HG03064 (cell line): Measurements from ENCODE around the gene BNIPL.

Experiments used
- ATAC-seq: cut with Tn5 transposase; IDR thresholded peaks from one replicate; pipeline ENCODE4 v1.9.1; 2021; ENCODE audit warnings: low read depth; ENCODE audit not compliant: unreplicated experiment

The BNIPL gene, protein sequence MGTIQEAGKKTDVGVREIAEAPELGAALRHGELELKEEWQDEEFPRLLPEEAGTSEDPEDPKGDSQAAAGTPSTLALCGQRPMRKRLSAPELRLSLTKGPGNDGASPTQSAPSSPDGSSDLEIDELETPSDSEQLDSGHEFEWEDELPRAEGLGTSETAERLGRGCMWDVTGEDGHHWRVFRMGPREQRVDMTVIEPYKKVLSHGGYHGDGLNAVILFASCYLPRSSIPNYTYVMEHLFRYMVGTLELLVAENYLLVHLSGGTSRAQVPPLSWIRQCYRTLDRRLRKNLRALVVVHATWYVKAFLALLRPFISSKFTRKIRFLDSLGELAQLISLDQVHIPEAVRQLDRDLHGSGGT

DNA sequence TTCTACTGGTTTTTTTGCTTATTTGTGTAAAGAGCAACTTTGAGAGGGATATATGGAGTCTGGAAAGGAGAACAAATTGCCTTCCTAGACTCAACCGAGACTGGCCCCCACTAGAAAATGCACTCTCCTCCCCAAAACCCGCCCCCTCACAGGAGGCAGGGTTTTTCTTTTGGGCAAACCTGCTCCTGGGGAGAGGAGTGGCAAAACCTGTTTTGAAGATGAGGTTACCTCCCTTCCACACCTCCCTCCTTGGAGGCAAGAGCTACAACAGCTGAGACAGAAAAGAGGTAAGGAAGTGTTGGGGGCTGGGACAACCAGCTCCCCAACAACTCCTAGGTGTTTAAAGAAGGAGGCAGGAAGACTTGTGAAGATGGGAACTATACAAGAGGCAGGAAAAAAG, at the start of gene BNIPL:
TSS of gene BNIPL (plus strand) at position 231 of the 400 bp plus-strand sequence. CDS start at position 371, 140 bp downstream.
- ATAC-seq = no peak

DNA sequence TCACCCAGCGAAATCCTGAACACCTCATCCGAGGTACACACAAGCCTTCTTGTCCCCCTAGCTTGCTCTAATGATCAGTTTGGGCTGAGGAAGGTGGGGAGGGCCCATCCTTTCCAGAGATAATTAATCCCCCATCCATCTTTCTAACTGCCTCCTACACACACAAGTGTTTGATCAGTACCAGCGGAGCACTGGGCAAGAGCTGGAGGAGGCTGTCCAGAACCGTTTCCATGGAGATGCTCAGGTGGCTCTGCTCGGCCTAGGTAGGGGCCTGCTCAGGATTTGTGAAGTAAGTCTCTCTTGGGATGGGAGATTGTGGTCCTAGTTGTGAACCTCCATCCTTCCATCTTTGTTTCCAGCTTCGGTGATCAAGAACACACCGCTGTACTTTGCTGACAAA, 48.5 kb upstream of the BNIPL start:
- no peak for ATAC-seq

DNA sequence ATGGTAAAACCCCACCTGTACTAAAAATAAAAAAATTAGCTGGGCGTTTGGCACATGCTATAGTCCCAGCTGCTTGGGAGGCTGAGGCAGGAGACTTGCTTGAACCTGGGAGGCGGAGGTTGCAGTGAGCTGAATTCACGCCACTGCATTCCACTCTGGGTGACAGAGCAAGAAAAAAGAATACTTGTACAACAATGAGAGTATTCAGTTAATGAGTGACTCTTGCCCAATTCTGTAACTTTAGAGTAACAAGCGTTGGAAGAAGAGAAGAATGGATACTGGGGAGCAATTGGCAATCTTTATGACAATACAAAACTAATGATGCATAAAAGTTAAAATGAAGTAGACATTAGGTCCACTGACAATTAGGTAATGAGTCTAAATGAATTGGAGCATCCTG, 43.8 kb upstream of the BNIPL start:
- ATAC-seq = no peak

DNA sequence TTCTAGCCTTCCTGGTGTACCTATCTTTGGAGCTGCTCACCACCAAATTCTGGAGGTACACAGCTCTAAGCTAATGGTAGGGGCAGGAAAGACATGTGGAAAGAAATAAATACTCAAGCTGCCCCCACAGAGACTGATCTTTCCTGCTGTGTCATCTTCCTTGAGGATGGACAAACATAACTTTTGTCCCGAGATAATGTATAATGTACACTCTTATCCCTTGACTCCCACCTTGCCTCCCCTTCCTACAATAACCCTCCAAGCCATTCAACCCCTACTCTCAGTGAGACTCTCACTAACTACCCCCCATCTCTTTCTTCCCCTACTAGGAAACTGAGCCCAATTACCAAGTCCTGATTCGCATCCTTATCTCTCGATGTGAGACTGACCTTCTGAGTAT, 42.1 kb upstream of the BNIPL start:
- ATAC-seq = no peak

DNA sequence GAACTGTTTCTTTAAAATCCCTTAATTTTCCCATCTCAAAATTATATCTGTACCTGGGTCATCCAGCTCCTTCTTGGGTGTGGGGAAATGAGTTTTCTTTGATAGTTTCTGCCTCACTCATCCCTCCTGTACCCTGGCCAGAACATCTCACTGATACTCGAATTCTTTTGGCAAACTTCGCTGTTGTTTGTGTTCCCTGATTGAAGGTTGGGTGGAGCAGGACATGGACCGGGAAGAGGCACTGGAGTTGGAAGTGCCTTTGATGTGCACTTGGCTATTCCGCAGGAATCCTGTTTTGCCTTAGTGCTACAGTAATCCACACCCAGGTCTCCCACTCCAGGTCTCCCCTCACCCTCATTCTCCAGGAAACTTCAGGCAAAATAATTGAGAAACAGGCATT, 40.9 kb upstream of the BNIPL start:
- no peak for ATAC-seq

DNA sequence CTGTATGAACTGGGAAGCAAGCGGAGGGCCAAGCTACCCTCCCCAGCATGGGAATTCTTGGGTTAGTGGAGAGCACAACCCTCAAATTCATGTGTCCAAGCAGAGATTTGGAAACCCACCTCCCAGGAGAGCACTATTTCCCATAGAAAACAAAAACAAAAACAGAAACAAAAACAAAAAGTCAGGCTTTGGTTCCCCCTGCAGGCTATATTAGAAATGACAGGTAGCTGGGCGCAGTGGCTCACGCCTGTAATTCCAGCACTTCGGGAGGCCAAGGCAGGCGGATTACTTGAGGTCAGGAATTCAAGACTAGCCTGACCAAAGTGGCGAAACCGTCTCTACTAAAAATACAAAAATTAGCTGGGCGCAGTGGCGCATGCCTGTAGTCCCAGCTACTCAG, 40.5 kb upstream of the BNIPL start:
- ATAC-seq = no peak

DNA sequence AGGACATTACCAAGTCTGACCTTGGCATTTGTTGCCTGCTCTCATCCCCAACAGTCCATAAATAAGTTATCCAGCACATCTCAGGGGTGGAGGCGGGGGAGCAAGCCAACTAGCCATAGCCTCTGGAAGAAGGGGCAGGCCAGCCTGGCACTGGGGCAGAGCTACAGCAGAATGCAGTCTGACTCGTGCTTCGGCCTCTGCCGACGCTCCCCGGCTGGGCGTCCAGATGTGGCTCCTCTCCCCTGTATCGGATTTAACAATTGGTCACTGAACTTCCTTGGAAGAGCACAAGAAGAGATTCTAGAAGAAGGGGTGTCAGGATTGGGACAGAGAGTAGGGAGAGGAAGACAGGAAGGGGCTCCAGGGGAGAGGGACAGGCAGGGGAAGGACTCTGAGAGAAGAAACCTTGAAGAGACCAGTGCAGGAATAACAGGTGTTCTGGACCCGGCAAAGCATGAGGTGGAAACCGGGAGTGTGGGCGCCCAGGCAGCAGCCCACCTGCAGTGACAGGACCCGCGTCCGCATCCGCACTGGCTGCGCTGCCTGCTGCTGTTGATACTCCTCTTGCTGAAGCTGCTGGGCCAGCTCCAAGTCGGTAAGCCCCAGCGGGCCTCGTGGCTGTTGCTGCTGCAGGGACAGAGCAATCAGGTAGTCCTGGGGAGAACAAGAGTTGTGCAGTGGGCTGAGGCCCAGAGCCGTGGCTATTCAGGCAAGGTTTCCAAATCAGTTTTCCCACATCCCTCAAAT, 39.1 kb upstream of the BNIPL start:
- no peak for ATAC-seq

DNA sequence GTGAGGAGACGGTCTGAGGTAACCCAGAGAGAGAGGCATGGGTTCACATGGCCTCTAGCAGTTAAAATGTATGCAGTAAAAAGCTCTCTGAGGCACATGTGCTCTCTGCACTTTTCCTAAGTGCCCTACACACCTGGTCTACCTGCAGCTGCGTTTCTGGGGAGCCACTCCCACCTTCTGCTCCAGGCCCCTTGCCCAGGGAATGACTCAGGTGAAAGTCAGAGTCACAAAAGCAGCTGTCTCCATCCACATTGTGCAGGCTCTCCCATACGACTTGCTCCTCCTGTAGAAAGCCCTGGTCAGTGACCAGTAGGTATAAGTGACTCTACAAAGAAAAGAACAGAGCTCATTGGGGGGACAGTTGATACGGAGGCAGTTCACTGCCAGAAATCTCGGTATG, 38.4 kb upstream of the BNIPL start:
- ATAC-seq = no peak

DNA sequence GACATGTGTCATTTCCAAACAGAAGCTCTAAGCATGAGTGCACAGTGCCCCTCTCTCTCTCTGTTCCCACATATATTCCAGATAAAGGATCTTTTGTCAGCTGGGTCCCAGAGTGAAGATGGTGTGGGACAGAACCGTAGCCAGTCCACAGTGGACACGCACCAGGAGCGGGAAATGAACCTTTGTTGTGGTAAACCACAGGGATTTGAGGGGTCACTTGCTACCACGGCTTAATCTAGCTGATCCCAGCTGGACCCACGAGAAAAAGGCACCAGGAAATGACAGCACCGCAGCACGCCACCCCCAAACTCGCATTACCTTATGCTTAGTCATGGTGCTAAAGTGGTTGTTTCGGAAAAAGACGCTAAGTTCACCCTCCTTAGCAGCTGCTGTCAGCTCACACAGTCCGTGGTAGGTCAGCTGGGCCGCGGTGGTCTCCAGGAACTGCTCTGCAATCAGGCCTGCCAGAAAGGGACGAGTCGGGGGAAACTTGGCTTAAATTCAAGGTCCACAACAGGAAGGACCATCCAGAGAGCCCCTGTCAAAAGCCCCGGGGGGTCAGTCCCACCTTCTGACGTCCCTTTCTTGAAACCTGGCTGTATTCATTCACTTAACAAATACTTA, 37.2 kb upstream of the BNIPL start:
- ATAC-seq = no peak

DNA sequence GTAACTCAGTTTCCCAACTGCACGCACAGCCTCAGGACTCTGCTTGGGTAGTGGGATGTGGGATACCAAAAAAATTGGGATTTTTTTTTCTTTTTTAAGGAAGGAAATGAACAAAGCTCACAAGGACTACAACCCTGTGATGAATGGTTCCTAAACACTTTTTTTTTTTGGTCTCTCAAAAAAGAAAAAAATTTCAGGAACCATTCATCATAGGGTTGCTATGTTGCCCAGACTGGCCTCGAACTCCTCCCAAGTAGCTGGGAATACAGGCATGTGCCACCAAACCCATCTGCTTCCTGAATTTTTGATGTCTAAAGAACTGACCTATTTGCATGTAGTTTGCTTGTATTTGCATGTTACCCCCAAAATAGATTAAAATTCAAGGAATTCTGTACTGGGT, 36.5 kb upstream of the BNIPL start:
- ATAC-seq = no peak

DNA sequence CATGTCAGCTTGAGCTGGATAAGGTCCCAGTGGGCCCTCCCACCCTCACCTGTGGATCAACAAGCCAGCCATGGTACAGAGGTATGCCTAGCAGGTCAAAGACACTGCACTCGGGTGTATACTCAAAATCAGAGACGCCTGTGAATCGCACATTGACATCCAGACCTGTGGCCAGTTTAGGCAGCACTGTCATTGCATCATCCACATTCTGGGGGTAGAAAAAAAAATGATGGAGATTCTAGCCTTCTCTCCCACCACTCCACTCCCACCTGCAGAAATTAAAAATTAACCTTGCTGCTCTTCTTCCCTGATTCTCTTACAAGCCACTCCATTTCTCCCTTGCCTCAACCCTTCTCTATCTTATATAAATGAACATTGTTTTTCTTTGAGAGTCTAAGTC, 36.0 kb upstream of the BNIPL start:
- no peak for ATAC-seq

DNA sequence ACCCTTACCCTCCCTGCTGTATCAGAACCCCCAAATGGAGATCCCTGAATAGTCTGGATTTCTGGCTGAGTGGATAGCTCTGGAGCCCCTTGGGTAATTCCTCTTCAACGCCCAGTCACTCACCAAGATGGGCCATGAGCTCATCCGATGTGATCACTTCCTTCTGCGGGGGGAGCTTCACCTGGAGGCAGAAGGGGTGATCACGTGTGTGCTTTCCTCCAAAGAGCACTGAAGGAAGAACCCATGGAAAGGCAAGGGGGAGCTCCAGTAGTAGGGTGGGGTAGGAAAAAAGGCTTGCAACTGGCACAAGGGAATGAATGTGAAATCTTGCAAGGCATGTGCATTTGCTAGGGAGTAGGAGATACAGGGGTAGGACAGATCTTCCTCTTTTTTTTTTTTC, 34.8 kb upstream of the BNIPL start:
- no peak for ATAC-seq

DNA sequence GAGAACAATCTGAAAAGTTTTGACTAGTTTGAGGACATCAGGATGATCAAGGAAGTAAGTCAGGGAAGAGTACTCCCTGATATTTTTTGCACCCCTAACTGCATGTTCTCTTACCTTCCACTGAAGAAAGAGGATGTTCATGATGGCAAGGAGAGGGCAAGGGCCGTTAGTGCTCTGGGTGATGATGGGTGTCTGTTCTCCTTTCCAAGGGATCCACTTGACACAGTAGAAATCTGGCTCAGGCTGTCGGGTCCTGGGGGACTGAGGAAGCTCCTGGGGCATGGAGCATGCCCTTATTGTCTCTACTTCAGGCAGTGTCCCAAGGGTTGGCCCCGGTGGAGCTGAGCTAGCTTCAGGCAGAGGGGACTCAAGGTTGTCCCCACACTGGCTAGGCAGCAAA, 34.3 kb upstream of the BNIPL start:
- ATAC-seq = no peak

DNA sequence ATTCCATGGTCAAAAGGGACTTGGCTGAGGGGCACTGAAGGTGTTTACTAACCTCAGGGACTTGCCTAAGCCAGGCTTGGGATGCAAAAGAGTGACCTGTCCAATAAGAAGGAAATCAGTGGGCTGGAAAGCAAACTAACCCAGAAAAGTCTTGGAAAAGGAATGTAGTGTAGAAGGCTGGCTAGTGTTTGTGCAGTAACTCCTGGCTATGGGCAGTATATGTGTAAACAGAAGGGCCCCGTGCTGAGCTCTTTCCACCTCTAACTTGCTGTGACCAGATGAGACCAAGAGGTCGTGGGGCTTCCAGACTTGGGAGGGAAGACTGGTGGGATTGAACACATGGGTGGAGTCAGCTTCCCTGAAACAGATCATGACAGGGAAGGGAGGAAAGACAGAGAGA, 33.8 kb upstream of the BNIPL start:
- ATAC-seq = no peak

DNA sequence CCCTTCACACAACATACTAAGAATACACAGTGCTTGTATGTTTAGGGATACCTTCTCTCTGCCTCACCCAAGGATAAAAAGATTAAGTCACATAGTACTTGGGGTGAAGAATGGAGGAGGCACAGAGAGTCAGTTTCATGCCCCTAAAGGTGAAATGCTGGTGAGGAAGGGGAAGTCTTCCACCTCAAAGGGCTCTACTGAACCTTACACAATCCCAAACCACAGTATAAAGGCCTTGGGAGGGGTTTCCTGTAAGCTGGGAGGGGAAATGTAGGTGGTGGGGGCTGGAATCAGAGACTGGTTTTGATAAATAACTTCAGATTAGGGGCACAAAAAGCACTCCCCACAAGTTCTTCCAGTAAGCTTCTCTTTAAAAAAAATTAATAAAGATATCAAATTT, 33.2 kb upstream of the BNIPL start:
- ATAC-seq = no peak

DNA sequence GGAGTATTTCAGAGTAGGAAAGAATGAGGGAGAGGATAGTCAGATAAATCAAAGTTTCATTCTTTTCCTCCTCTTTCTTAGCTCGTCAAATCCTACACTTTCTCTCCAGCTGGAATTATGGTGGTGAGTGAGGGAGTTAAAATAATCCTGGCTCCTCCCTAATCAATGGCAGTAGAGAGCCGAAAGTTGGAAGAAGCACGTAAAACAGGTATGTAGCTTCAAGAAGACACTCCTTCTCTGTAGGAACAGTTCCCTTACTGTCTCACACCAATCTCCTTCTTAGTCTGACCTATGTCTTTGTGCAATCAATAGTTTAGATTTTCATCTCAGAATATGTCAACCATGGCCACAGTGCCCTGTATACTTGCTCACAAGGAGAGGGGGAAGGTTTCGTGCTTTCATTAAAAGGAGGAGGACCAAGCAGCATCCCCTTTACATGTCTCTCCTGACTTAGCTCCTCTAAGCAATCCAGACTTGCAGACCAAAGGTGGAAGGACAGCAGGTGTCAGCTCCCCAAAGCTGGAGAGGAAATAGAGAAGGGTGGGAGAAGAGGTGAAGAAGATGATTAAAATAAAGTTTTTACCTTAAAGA, 30.6 kb upstream of the BNIPL start:
- ATAC-seq = no peak

DNA sequence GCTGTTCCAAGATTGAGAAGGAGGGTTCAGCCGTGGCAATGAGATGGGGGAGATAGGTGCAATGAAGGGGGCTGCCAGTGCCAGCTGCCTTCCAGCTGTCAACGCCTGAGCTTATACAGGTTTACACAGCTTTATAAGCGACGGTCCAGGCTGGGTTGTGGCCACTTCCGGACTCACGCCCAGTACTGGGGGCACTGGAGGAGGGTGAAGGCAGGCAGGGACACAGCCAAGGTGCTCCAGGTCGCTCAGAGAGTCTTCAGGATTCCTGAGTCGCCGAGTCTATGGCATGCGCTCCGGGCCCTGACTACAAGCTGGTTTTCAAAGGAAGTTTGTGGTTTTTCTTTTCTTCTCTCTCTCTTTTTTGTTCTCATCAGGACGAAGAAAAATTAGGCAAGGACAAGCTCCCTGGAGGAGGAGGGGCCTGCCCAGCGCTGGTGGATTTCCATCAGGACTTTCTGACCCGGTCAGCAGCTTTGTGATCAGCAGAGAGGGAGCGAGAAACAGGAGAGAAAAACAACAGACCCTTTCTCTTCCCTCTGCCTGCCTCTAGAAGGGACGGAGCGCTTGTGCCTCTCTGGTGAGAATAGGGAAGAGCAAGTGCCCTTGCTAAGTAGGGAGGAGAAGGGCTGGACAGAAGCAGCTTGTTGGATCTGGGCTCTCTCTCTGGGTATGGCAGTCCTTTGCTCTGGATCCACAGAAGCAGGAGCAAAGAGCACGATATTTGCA, 29.9 kb upstream of the BNIPL start, which contains the start of gene MINDY1:
TSS of gene MINDY1 (minus strand) at position 576 of the 726 bp plus-strand sequence. CDS start 4,285 bp downstream, outside the sequence.
- ATAC-seq = no peak

DNA sequence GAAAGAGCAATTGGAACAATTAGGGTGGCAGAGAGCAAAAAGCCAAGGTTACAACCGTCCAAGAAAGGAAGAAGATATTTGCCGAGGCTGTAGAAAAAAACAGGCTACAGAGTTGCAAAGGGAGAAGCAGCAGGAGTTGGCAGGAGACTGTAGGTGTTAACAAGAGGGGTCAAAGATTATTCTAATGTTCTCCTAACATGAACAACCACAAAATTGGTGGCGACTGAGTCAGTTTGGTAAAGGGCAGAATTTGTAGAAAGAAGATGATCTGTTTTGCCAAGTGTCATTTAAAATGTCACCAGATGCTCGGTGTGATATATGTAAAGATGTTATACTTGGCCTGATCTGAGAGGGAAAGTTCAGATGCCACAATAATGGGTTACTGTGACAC, 28.5 kb upstream of the BNIPL start:
- no peak for ATAC-seq

DNA sequence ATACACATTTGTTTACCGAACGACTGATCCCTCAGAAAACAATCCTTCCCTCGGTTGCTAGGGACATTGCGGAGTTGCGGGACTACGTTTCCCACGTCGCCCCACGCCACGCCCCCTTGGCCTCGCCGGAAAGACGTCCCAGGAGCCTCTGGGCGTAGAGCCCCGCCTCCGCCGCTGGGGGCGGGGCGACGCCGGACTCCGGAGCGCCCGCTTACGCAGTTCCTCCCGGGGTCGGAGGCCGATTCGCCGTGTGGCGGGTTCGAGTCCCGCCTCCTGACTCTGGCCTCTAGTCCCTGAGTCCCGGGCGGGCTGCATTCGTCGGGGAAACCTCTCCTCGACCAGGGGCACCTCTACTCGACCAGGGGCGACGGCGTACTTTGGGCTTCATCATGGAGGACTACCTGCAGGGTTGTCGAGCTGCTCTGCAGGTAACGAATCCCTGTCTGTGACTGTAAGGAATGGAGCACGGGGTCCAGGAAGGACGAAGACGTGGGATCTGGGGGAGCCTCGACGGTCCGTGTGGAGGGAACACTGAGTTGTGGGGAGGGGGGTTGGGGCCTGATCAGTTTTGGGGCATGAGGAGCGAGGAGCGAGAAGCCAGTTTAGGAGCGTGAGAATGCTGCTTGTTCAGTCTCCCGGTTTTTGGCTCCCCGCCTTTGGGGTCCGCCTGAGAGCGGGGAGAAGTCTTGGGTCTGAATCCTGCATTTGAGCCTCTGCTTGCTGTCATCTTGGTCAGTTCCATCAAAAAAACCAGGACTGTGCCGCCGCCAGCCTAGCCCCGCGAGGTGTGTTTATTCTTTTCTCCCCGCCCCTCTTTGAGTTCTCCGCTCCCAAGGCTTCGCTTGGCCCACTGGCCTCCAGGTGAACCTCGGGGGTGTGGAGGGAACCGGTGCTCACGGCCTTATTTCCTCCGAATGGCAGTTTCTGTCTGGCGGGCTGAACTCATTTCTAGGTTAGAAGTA, 27.9 kb upstream of the BNIPL start, which contains the start of gene PRUNE1:
TSS of gene PRUNE1 (plus strand) at position 206 of the 962 bp plus-strand sequence. CDS start at position 390, 184 bp downstream.
- no peak for ATAC-seq
